Esophagus muscularis mucosa (tissue), 4 donors: Measurements from ENCODE around the gene DENND1B. TPM values are rescaled to one million over a fixed set of nuclear protein-coding genes. Genes with fewer than 3 reads are reported as not detected.
A peak's percentile ranks its signal among the peaks of the same experiment; 100 is the strongest.

Experiments used
- DNase-seq: peaks from one replicate; pipeline ENCODE4 v3.0.0-alpha.2; 2017; ENCODE audit errors: extremely low spot score
- H3K27ac ChIP-seq, 4 donors: fragments of 200-600 bp; sonication (generic); replicated peaks in 1 of 4; 1 replicate in 3 of 4; 2 replicates in 1 of 4; pipeline ENCODE4 v1.5.1; 2016 to 2019; ENCODE audit warnings: mild to moderate bottlenecking in 1 of 4
- H3K27me3 ChIP-seq, 4 donors: fragments of 200-600 bp; sonication (generic); one replicate each; pipeline versions ENCODE4 v1.5.1 to v1.6.0; 2016 to 2019
- H3K36me3 ChIP-seq, 4 donors: fragments of 200-600 bp; sonication (generic); one replicate each; pipeline ENCODE4 v1.5.1; 2016 to 2019
- H3K4me1 ChIP-seq, 4 donors: fragments of 200-600 bp; sonication (generic); one replicate each; pipeline ENCODE4 v1.5.1; 2016 to 2019
- H3K4me3 ChIP-seq, 4 donors: fragments of 200-600 bp; sonication (generic); 1 replicate in 2 of 4; 2 replicates in 2 of 4; pipeline ENCODE4 v1.5.1; 2016 to 2019; ENCODE audit warnings: mild to moderate bottlenecking in 4 of 4, moderate library complexity in 1 of 4
- H3K9me3 ChIP-seq, 4 donors: fragments of 200-600 bp; sonication (generic); 1 replicate in 3 of 4; 2 replicates in 1 of 4; pipeline ENCODE4 v1.5.1; 2016 to 2019
- EP300 ChIP-seq: sonication (generic); formaldehyde crosslinking; IDR thresholded peaks from one replicate; pipeline ENCODE4 v1.6.1; 2017; ENCODE audit warnings: antibody characterized with exemption
- POLR2A ChIP-seq: fragments of 450-650 bp; IDR thresholded peaks from one replicate; pipeline ENCODE4 v1.6.1; 2017; ENCODE audit warnings: antibody characterized with exemption, moderate library complexity, mild to moderate bottlenecking, low read depth
- POLR2AphosphoS5 ChIP-seq, 2 donors: sonication (generic); formaldehyde crosslinking; IDR thresholded peaks; one replicate each; pipeline ENCODE4 v1.6.1; 2017; ENCODE audit warnings: antibody characterized with exemption in 2 of 2
- whole genome bisulfite sequencing: methylation state at CpG from one replicate; pipeline ENCODE4 v1.1.5; 2018; 5-methylcytosine and 5-hydroxymethylcytosine counted together
- intact Hi-C: fragments of 100-400 bp; cut with DNase I; formaldehyde crosslinking; loops from one replicate; pipeline ENCODE4 v1.15.1; 2023
- total RNA-seq, 4 donors: library from RNA; depleted of rRNA; stranded (reverse); fragments of >200 nt; gene quantifications; one replicate each; pipeline versions ENCODE4 v1.1.0 to v1.2.1, GENCODE V29; 2016
- TF ChIP-seq, protein P1 (sequence below), 3 experiments: fragments of 200-600 bp in 2 of 3; fragments of 450-650 bp in 1 of 3; sonication (generic) in 2 of 3; IDR thresholded peaks; one replicate each; pipeline ENCODE4 v1.5.1; 2017 to 2019; ENCODE audit warnings: antibody characterized with exemption in 3 of 3, mild to moderate bottlenecking in 2 of 3, moderate library complexity in 1 of 3

Gene DENND1B
- total RNA-seq, 4 donors from 2014 or later: 6.4 to 11.3 (median 9.1) TPM

DNA sequence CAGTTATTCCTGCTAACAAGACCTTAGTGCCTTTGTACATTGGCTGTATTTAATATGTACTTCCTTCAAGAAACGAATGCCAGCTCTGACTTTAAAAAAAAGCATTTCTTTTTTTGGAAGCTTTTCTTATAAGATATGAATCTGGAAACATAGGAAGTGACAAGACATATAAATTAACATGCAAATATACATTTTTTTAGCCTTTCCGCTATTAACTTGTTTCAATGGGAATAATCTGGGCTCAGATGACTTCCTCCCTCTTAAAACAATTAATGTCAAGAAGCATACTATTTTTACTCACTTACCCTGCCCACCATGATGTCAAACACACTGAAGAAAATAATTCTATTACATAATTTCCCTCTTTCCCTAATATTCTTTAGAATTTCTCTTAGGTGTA lies 1.4 kb downstream of the DENND1B start:
- 43% methylated on average over 2 of the region's 2 CpGs for WGBS
- H3K9me3 ChIP-seq: no peaks in the 10 kb centered on the region
- DNase-seq: no peak
- H3K4me3 ChIP-seq: peak overlapping the region; percentile 73 to 85 (median 74)
- H3K36me3 ChIP-seq: no peaks in the 10 kb centered on the region
- TF ChIP-seq POLR2AphosphoS5 (IDR thresholded peaks at IDR 0.05) (no peak), POLR2A (no peak), EP300 (no peak)
- TF ChIP-seq, protein P1, sequence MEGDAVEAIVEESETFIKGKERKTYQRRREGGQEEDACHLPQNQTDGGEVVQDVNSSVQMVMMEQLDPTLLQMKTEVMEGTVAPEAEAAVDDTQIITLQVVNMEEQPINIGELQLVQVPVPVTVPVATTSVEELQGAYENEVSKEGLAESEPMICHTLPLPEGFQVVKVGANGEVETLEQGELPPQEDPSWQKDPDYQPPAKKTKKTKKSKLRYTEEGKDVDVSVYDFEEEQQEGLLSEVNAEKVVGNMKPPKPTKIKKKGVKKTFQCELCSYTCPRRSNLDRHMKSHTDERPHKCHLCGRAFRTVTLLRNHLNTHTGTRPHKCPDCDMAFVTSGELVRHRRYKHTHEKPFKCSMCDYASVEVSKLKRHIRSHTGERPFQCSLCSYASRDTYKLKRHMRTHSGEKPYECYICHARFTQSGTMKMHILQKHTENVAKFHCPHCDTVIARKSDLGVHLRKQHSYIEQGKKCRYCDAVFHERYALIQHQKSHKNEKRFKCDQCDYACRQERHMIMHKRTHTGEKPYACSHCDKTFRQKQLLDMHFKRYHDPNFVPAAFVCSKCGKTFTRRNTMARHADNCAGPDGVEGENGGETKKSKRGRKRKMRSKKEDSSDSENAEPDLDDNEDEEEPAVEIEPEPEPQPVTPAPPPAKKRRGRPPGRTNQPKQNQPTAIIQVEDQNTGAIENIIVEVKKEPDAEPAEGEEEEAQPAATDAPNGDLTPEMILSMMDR (IDR thresholded peaks at IDR 0.05): no peak
- H3K27ac ChIP-seq: peak overlapping the region in 3 of 4 donors; percentile 84 to 89 (median 88)
- peaks cover 11 to 36% (median 31%) of the 10 kb centered on the region in 4 donors for H3K4me1 ChIP-seq
- intact Hi-C loops: loop anchor here (10.0 kb wide), 1 partner anchor 131 kb away; the partner anchor contains the start of gene C1orf53
- H3K27me3 ChIP-seq: no peaks in the 10 kb centered on the region

- TF ChIP-seq, protein P1 (IDR thresholded peaks at IDR 0.05): no peak
- TF ChIP-seq EP300: no peak
- TF ChIP-seq POLR2AphosphoS5 (IDR thresholded peaks at IDR 0.05): no peak
- no peak for TF ChIP-seq POLR2A
- Histone ChIP-seq H3K27ac (no peak overlapping the region), H3K4me3 (no peak overlapping the region), H3K4me1 (peaks cover 22 to 49% (median 39%) of the 10 kb centered on the region in 4 donors), H3K36me3 (no peaks in the 10 kb centered on the region), H3K9me3 (no peaks in the 10 kb centered on the region), H3K27me3 (no peaks in the 10 kb centered on the region)
- DNase-seq: no peak
- intact Hi-C loops: loop anchor here (10.0 kb wide), 1 partner anchor 133 kb away; the partner anchor contains the start of gene C1orf53
- 85% methylated on average over 6 of the region's 6 CpGs for WGBS
Observed at GRCh38 chr1:197771904-197772556, 3.2 kb downstream of the DENND1B start.

DNA sequence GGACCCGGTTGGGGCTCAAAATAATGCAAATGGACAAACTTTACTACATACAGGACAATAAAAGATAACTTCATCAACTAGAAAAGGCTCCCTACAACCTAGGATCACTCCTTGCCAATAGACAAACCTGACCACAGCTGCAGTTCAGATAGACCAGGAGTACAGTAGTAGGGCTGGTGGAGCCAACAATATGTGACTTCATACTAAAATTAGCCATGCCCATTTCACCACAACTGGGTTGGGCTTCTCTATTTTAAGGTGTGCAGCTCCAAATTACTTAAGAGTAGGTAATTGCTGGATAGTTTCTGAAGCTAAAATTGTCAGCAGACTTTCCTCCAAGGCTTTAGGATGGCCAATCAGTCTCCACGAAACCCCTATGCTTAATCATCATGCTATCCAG lies 3.9 kb downstream of the DENND1B start:
- no peaks in the 10 kb centered on the region for H3K27me3 ChIP-seq
- H3K36me3 ChIP-seq: no peaks in the 10 kb centered on the region
- no peak overlapping the region for H3K4me3 ChIP-seq
- no peak for DNase-seq
- H3K9me3 ChIP-seq: no peaks in the 10 kb centered on the region
- 95% methylated on average over 2 of the region's 2 CpGs for WGBS
- no peak overlapping the region for H3K27ac ChIP-seq
- intact Hi-C loops: loop anchor here (10.0 kb wide), 1 partner anchor 133 kb away; the partner anchor contains the start of gene C1orf53
- no peak for TF ChIP-seq POLR2A
- no peak for TF ChIP-seq EP300
- TF ChIP-seq, protein P1 (IDR thresholded peaks at IDR 0.05): no peak
- no peak for TF ChIP-seq POLR2AphosphoS5 (IDR thresholded peaks at IDR 0.05)
- H3K4me1 ChIP-seq: peaks cover 22 to 49% (median 39%) of the 10 kb centered on the region in 4 donors

DNA sequence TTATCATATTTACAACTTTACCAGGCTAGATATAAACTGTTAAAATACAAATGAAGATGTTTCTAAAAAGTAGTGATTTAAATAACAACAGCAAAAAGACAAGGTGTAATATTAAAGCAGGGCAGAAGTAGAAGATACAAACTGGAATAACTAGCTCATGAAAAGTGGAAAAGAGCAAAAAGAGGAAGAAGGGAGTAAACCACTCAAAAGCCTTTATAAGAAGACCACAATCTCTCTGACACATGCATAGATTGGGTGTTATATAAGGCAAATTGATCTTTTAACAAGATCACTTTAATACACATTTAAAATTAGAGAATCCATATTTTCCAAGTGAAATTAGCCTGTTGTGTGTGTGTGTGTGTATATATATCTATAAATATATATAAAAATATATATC lies 5.0 kb downstream of the DENND1B start:
- intact Hi-C loops: loop anchor here (10.0 kb wide), 1 partner anchor 135 kb away; the partner anchor contains the start of gene C1orf53
- no peak for DNase-seq

More for the DNA sequence above, 5.0 kb downstream of the DENND1B start:
- H3K4me1 ChIP-seq: peaks cover 22 to 40% (median 31%) of the 10 kb centered on the region in 4 donors
- TF ChIP-seq POLR2A (no peak), EP300 (no peak), POLR2AphosphoS5 (IDR thresholded peaks at IDR 0.05) (no peak)
- TF ChIP-seq, protein P1 (IDR thresholded peaks at IDR 0.05): no peak
- no peak overlapping the region for H3K4me3 ChIP-seq
- H3K27me3 ChIP-seq: no peaks in the 10 kb centered on the region
- no peaks in the 10 kb centered on the region for H3K36me3 ChIP-seq
- H3K9me3 ChIP-seq: no peaks in the 10 kb centered on the region
- H3K27ac ChIP-seq: no peak overlapping the region
